COR-L47 (cell line): ENCODE results near the gene APOC1.

ENCODE experiments used
- DNase-seq: peaks from one replicate; lab custom pipeline; 2025; lab: John Stamatoyannopoulos, UW

The APOC1 gene

DNA sequence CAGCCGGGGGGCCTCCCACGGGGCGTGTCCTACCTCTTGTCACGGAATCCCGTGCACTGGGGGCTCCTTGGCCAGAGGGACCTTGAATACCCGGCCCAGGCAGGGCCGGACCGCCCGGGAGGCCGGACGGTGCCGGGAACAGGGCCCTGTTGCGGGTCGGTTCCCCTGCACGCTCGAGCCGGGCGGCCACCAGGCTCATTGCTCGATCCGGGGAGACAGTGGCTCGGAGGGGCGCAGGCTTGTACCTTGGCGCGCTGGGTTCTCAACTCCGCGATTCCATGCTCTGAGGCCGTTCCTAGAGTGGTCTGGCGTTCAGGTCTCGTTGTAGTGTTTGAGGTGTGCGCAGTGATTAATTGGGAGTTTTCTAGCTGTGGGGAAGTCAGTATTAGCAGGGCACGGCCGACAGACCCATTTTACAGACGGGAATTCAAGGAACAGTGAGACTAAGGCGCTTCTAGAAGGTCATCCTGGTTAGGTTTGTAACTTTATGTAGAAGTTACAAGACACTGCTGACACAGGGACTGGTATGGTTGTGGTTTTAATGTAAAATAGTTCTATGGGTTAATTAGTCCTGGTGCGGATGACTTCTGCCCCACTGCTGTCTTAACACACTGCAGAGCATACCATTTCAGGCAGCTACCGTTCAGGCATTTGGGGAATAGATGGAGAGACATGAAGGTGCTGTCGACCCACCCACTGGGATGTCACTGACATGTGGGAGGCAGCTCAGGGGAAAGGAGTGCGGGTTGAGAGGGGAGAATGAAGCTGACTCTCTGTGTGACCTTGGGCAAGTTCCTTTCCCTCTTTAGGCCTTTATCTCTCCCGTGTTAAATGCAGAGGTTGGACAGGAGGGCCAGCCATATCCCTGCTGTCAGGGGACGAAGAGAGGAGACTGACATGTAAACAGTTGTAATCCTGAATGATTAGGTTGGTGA lies 41.4 kb downstream of the APOC1 start:
- DNase-seq, result no peak

DNA sequence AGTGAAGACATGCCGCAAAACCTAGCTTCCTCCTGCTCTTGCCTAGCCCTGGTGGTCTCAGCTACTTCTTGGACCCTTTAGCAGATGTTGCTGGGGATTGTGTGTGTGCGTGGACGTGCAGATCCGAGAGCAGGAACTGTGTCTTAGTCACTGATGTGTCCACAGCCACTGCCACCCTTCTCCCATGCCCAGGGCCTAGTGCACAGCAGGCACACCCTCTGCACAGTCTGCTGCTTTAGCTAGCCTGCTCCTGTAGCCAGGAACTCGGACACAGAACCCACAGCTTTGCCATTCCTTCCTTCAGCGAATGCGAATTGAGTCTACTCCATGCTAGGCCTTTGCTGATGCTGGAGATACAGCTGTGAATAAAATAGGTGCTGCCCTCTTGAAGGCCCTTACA lies 43.1 kb downstream of the APOC1 start:
- no peak for DNase-seq

DNA sequence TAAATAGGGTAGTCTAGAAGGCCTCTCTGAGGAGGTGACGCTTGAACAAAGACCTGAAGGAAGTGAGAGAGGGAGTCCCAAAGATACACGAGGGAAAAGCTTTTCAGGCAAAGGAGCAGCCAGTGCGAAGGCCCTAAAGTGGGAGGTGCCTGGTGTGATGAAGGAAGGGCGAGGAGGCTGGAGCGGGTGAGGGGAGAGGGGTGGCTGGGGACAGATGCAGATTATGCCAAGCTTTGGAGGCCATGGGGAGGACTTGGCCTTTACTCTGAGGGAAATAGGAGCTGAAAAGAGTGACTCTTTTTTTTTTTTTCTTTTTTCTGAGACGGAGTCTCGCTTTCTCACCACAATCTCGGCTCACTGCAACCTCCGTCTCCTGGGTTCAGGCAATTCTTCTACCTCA lies 43.7 kb downstream of the APOC1 start:
- no peak for DNase-seq

DNA sequence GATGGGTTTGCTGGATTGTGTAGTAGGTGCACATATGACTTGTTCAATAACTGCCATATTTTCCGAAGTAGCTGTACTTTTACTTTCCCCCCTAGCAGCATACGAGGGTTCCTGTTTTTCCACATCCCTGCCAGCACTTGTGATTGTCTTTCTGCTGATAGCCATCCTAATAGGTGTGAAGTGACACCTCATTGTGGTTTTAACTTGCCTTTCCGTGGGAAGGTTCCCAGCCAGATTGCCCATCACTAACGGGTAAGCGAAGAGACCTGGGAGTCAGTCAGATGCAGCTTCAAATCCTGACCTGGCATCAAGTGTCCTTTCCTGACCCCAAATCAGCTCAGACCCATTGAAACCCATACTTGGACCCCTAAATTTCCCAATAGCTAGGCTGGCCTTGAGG lies 45.3 kb downstream of the APOC1 start:
- no peak for DNase-seq

DNA sequence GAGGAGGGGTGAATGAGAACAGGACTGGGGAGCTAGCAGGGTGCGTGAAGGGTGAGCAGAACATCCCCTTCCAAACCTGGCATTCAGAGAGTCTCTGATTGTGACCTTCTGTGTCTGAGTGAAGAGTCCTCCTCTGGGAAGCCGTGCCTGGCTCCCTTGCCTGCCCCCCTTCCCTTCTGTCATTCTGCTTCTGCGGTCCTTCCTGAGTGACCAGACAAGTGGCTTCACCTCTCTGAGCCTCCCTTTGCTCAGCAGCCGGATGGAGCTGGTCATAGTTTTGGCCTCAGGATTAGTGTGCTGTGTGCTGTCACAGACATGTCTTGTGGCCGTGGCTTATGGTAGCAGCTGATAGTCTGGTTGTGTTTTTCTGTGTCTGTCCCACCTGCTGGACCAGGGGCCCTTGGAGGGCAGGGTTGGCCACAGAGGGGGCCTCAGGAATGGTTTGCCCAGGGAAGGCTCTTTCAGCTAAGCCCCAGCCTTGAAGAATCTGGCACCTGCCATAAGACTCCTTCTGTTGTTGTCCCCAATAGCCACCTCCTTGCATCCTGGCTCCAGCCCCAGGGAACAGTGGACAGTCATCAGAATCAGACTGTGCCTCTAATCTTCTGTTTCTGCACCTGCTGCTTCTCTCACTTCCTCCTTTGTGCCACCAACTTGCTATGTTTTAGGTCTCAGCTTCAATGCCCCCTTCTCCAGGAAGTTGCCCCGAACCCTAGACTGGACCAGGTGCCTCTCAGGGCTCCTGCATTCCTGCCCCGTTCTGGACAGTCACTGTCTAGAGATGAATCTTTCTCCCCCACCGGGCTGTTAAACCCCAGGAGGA lies 46.7 kb downstream of the APOC1 start:
- DNase-seq, result no peak

- DNase-seq, result no peak
Measured at GRCh38 chr19:44961821-44962220, 47.4 kb downstream of the APOC1 start.

DNA sequence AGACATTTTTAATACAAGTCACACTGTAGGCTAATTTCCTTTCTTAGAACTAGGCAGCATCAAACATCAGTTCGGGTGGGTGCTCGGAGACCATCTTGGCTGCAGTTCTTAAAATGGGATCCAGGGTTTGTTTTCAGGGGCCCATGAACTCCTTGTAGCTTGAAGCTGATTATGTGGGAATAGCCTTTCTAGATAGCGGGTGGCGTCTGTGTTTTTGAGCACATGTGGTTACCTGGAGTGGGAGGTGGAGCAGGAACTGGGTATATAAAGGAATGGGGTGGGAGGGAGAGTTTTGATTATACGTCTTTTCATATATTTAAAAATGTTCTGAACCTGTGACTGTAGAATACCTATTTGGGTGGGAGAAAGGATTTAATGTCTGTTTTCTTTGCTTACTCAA lies 53.7 kb downstream of the APOC1 start:
- DNase-seq, result no peak

GRCh38 chr19:44968670-44969069 lies 54.3 kb downstream of the APOC1 start:
- DNase-seq, result no peak
